Measurements from ENCODE around the gene CAST.
"Not testable (repeated sequence)": the region's sequence is repeated elsewhere in the genome, so short reads cannot be mapped to it uniquely, and the experiment has no call there.

Gene CAST

GRCh38 chr5:96712100-96712746 is 50.0 kb downstream of the CAST start:
- no peak for DNase-seq (ENCODE audit: low spot score)

GRCh38 chr5:96714450-96714849 is 52.3 kb downstream of the CAST start:
- DNase-seq (ENCODE audit: low spot score) = no peak

- peak; percentile 92 for DNase-seq (ENCODE audit: low spot score)
These were observed 52.8 kb downstream of the CAST start for GRCh38 chr5:96714951-96715451.

- DNase-seq (ENCODE audit: low spot score) = no peak
These were observed 53.8 kb downstream of the CAST start for GRCh38 chr5:96716007-96716406.

- DNase-seq (ENCODE audit: low spot score) = no peak
These were observed 54.5 kb downstream of the CAST start for GRCh38 chr5:96716716-96717115.

- DNase-seq (ENCODE audit: low spot score) = no peak
These were observed 55.7 kb downstream of the CAST start for GRCh38 chr5:96717874-96718273.

GRCh38 chr5:96718635-96719077 is 56.5 kb downstream of the CAST start:
- no peak for DNase-seq (ENCODE audit: low spot score)

GRCh38 chr5:96720408-96720807 is 58.2 kb downstream of the CAST start:
- no peak for DNase-seq (ENCODE audit: low spot score)

- no peak for DNase-seq (ENCODE audit: low spot score)
These were observed 59.3 kb downstream of the CAST start for GRCh38 chr5:96721351-96721977.

GRCh38 chr5:96725257-96725656 is 63.1 kb downstream of the CAST start:
- no peak for DNase-seq (ENCODE audit: low spot score)

- DNase-seq (ENCODE audit: low spot score) = peak; percentile 20
These were observed 64.6 kb downstream of the CAST start for GRCh38 chr5:96726802-96727201.

- no peak for DNase-seq (ENCODE audit: low spot score)
These were observed 67.0 kb downstream of the CAST start for GRCh38 chr5:96729156-96729555.

GRCh38 chr5:96730586-96730985 is 68.4 kb downstream of the CAST start:
- DNase-seq (ENCODE audit: low spot score) = no peak

- DNase-seq (ENCODE audit: low spot score) = peak; percentile 10
These were observed 71.8 kb downstream of the CAST start for GRCh38 chr5:96733771-96734500.

- DNase-seq (ENCODE audit: low spot score) = no peak
These were observed 72.7 kb downstream of the CAST start for GRCh38 chr5:96734871-96735325.

GRCh38 chr5:96736937-96737336 is 74.8 kb downstream of the CAST start:
- DNase-seq (ENCODE audit: low spot score) = no peak

GRCh38 chr5:96741106-96741505 is 78.9 kb downstream of the CAST start:
- DNase-seq (ENCODE audit: low spot score) = no peak

GRCh38 chr5:96741891-96742309 is 79.7 kb downstream of the CAST start:
- DNase-seq (ENCODE audit: low spot score) = no peak

GRCh38 chr5:96742538-96742937 is 80.4 kb downstream of the CAST start:
- DNase-seq (ENCODE audit: low spot score) = no peak

GRCh38 chr5:96743065-96743768 is 81.0 kb downstream of the CAST start:
- no peak for DNase-seq (ENCODE audit: low spot score)

GRCh38 chr5:96743805-96744204 is 81.6 kb downstream of the CAST start:
- no peak for DNase-seq (ENCODE audit: low spot score)

GRCh38 chr5:96744218-96744617 is 82.0 kb downstream of the CAST start:
- not testable (repeated sequence) for DNase-seq (ENCODE audit: low spot score)
